HG02943 (cell line): Measurements from ENCODE around the gene PPP6R1.

Source experiments
- ATAC-seq: cut with Tn5 transposase; IDR thresholded peaks from one replicate; pipeline ENCODE4 v1.9.1; 2021; ENCODE audit warnings: mild to moderate bottlenecking, low read depth, moderate library complexity; ENCODE audit not compliant: unreplicated experiment

Gene PPP6R1

DNA sequence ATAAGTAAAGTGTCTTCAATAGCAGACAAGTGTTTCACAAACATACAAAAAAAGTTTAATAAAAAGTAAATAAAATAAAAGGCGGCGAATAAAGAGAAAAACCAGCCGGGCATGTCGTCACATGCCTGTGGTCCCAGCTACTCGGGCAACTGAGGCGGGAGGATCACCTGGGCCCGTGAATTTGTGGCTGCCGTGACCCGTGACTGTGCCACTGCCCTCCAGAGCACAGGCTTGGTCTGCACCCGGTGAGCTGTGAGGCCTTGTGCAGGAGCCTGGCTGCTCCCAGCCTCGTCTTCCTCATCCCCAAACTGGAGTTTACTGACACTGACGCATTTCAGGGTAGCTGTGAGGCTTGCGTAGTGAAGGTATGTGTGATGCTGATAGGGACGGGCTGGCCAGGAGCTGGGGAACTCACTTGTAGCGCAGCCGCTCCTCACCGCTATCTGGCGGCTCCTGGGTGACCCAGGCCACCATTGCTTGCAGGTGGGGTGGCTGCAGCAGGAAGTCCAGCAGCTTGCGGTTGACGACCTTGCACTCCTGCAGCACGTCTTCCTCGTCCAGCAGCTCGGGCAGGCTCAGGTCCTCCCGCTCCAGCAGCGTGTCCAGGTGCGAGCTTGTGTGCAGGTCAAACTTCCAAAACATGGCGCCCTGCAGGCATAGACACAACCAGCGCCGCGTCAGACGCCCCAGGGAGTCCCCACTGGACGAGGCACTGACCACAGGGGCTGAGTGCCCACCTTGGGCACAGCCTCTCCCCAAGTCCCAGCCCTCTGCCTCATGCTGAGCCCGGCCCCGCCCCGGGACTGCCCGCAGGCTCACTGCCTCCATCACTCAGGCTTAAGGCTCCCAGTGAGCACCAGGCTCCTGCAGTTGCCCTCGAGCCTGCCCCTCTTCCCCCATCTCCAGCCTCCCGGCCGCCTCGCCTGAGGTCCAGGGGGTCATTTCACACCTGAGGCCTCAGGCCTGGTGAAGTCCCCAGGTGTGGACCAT, 12.1 kb downstream of the PPP6R1 start:
- ATAC-seq = no peak

DNA sequence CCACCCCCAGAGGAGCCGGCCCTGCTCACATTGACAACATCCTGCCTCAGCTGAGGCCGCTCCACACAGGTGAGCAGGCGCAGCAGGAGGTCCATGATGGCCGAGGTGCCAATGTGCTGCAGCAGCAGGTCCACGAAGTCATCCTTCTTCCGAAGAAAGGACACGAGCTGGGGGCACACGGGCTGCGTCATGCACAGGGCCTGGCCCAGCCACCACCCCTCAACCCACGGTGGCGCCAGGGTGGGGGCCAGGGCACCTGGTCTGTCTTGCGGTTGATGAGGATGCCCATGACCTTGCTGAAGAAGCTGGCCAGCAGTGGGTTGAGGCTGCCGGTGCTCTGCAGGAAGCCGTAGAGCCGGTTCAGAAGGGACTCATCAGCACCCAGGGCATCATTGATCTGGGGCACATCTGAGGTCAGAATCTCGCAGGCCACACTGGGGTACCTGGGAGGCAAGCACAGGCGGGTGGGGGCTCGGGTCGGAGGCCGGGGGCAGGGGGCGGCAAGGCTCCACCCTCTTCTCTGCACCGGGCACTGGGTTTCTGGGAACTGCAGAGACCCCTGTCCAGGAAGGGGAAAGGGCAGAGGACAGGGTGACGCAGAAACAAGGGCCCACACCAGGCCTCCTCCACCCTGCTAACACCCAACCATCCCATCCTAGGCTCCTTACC, 13.4 kb downstream of the PPP6R1 start:
- ATAC-seq = no peak

DNA sequence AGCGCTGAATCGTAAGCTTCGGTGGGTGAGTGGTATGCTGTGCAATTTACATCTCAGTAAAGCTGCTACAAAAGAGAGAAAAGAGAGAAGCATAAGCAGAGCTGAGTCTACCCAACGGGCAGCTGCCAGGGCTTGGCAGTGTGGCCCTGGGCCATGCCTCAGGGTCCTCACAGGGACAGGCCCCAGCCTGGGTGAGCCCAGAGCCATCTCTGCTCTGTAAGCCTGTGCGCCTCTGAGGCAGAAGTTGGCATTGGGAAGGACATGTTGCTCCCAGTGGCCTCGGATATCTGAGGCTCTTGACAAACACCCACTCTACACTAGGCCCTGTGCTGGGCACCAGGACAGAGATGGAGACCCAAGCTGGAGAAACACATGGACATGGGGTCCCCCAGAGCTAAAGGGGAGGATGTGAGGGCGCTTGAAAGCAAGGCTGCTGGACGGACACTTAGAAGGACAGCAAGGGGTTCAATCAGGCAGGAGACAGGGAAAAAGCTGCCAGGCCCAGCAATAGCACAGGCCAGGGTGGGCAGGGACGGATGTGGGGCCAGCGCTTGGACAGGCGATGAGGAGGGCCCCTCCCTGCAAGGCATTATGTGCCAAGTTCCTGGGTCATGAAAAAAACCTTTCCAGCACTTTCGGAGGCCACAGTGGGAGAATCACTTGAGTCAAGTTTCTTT, 14.7 kb downstream of the PPP6R1 start:
- ATAC-seq = no peak

DNA sequence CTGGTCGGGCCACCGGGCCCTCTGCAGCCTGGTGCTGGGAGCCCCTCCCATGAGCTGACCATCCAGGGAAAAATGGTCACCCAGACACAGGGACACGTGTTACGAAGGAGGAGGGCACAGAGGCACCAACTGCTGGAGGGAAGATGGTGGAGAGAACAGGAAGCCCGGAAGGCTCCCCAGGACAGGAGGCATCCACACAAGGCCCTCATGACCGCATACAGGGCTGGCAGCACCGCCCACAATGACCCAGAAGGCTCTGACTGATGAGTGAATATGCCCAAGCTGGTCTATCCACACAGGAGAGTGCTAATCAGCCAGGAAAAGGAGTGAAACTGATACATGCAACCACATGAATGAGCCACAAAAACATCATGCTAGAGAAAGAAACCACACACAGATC, 16.3 kb downstream of the PPP6R1 start:
- ATAC-seq = no peak

DNA sequence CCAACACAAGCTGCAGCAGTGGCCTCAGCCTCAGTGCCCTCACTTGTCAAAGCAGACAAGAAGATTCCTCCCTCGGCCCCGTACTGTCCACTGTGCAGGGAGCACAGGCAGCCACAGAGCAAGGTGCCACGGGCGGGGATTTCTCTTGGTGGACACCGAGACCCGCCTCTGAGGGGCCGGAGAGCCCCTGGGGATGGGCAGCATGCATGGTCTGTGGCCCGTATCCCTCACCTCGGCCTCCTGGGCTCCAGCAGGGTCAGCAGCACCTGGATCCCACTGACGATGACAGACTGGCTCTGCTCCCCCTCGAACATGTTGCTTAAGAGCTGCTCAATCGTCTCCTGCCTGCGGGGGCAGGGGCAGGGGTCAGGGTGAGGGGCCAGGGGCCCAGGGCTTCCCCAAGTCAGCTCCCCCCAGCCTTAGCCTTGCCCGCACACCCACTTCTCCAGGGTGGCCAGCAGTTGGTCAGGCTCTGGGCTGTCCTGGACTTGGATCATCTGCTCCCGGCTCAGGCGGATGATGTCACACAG, 16.8 kb downstream of the PPP6R1 start:
- ATAC-seq = no peak

DNA sequence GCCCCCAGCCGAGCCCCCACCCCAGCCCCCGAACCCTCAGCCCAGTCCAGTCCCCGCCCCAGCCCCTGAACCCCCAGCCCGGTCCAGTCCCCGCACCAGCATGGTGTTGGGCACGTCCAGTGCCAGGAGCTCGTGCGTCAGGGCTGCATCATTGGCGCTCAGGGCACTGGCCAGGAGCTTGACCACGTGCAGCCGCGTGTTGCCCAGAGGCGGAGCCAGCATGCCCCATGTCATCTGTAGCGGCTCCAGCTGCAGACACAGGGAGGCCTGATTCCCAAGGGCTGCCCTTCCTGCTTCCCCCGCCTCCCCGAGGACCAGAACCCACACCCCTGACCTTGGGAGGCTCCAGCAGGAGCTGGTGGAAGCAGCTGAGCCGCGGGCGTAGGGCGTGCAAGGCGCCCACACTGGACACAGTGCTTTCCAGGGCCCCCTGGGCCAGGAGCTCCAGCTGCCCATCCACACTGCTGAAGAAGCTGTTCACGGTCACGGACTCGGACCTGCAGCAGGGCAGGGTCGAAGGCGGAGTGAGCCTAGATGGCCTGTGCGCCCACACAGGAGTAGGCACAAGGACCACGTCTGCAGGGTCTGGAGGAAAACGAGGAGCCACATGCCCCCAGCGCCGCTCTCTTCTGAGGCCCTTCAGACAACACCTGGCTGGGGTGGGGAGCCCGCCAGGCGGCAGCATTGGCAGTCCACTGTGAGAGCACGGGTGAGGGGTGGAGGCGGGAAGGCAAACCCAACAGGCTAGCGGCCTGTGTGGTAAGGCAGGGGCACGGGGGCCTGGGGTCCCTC, 17.5 kb downstream of the PPP6R1 start:
- no peak for ATAC-seq

DNA sequence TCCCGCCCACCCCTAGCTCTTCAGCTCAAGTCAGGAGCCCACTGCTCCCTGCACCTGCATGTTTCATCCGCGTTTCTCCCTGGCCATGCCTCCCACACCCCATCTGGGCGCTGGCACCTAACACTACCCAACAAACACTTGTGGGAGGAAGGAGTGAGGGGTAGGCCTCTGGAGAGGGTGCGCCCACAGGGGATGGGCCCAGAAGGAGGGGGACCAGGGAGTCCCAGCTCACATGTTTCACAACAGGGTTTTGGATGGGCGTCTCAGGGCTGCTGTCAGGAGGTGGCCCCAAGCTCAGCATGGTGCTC, 18.1 kb downstream of the PPP6R1 start:
- no peak for ATAC-seq

DNA sequence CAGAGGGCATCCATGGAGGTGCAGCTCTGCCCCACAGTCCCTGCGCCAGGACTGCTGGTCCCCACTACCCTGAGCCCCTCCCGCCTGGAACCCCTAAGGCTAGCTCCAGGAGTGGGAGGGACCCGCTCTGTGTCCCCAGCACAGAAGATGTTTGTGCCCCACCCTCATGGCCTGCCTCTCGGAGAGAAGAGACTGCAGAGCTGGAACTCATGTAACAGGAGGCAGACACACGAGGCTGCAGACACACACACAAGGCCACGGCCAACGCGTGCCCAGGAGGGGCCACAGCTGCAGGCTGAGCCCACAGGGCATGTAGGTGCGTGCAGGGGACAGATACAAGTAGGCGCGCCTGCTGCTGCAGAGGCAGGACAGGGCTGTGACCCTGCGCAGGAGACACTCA, 19.8 kb downstream of the PPP6R1 start:
- no peak for ATAC-seq

DNA sequence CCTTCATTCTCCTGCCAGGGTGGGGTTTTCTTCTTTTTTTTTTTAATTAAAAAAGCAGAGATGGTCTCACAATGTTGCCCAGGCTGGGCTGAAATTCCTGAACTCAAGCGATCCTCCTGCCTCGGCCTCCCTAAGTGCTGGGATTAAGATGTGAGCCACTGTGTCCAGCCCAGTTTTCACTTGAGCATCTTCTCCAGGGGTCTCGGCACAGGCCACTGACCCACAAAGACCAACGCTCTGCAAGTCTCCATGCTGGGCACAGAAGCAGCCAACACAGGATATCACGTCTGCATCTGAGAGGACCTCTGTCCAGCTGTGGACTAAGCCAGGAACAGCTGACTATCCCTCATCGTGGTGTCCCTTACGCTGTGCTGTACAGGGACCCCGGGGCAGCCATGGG, 20.8 kb downstream of the PPP6R1 start:
- ATAC-seq = no peak

DNA sequence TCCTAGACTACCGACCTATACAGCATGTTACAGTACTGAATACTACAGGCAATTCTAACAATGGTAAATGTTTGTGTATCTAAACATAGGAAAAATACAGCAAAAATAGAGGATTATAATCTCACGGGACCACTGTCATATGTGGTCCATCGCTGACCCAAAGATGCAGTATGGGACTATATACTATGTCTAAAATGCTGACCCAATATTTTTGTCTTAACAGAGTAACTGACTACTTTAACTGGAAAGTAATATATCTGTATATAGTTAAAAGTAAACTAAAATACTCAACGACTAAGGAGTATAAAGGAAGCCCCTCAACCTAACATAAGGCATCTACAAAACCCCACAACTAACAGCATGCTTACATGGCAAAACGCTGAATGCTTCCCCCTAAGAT, 25.8 kb downstream of the PPP6R1 start:
- ATAC-seq = no peak

DNA sequence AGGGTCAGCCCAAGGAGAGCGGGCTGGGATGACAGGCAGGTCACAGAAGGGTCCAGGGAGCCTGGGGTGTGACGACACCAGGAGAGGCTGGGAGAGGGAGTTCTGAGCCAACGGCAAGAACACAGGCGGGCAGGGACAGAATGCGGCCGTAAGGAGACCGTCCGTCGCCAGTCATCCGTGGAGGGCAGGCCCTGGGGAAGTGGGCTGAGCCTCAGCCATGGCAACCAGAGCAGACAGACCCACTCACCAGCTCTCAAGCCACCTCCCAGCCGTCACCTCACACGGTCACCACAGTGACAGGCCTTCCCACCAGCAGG, 26.6 kb downstream of the PPP6R1 start:
- no peak for ATAC-seq

DNA sequence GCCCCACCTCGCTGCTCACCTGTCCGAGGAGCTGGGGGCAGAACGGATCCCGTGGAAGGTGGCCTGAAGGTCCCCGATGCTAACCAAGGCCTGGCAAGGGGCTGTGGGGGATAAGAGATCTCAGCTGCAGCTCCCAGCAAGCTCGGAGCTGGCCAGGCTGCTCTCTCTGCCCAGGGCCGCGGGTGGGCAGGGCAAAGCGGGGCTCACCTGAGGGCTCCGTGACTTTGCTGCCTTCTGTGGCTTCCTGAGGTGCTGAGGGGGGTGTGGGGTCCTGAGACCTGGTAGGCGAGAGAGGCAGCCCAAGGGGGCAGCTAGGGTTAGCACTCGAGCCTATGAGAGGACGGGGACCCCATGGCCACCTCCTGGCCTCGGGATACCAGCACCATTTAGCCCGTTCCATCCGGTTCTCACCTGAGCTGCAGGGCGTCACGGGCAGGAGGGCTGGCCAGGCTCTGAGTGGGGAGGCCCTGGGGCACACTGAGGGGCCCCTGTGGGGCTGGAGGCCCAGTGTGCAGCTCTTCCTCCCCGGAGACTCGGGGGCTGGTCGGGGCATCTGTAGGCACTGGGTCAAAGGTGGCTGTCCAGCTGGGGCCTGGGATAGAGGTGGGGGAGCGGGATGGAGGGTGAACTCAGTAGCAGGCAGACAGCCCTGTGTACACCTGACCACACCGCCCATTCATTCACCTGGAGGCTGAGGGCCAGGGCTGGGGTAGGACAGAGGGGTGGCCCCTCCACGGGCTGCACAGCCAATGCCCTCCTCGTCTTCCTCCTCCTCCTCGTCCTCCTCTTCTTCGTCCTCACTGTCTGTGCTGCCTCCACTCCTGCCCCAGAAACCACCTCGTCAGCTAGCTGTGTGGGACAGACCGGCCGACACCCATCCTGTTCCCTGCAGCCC, 27.2 kb downstream of the PPP6R1 start:
- no peak for ATAC-seq

DNA sequence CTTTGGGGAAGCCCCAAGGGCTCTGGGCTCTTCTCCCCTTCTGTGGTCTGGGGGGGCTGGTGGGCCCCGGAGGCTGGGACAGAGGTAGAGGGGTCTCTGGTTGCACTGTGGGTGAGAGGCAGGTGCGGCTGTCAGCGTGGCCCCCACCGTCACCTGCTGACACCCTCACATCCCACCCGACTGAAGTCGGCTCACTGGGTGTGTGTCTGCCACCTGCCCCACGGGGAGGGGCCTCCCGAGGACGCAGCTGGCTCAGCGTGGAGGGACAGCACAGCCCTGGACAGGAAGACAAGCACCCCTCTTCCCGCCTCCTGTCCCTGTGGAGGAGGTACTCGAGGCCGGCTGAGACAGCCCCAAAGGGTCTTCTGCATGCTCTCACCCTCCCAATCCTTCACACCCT, 28.0 kb downstream of the PPP6R1 start:
- no peak for ATAC-seq

DNA sequence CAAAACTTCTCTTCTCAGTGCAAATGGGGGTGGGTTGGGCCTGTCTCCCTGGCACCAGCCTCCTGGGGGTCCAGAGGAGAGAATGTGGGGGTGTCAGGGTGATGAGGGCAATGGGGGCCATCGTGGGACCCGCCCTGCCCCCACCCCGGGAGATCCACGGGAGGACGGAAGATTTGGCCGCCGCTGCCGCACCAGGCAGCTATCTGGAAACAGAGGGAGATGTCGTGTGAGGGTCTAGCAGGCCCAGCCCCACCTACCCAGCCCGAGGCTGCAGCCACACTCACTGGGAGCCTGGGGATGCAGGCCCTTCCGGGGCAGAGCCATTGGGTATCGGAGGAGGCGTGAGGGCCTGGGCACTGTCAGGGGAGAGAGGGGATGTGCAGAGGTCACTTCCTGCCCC, 28.5 kb downstream of the PPP6R1 start:
- no peak for ATAC-seq

DNA sequence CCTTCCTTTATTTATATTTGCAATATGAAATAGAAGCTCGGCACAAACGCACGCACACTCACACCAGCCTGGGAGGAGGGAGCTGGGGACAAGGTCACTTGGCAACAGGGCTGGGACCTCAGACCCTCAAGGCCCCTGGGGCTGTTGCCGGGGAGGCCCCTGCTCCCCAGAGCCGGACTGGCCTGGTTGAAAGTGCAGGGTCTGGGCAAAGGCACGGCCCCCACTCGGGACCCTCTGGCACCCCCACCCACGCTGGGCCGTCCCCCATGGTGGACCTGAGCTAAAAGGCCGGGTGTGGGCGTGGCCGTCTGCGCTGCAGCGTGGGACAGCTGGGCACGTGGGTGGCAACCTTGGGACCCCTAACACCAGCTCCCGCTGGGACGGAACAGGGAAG, 29.0 kb downstream of the PPP6R1 start:
- no peak for ATAC-seq

DNA sequence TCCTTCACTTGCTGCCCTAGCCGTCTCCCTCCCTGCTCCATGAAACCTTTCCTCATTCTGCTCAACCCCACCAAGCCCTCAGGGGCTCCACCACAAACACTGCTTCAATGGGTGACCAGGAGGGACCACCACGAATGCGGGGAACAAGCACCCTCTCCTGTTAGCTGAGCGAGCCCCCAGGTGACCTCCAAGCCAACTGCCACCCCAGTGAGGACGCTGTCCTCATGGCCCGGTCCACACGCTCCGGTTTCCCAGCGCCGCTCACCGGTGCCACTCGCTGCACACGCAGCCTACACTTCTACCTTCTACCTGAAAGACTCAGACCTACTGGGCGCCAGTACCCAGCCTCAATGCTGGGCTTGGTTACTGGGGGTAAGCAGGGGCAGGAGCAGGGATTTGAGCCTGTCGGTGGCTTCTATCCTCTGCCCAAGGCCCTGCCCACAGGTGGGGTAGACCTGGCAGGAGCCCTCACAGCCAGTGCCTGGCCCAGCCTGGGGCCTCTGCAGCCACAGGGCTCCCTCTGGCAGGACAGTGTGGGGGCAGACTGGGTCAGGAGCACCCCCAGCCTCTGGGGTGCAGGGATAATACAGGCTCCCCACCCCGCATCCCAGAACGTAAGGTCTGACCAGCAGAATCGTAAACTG, 29.6 kb downstream of the PPP6R1 start:
- no peak for ATAC-seq

DNA sequence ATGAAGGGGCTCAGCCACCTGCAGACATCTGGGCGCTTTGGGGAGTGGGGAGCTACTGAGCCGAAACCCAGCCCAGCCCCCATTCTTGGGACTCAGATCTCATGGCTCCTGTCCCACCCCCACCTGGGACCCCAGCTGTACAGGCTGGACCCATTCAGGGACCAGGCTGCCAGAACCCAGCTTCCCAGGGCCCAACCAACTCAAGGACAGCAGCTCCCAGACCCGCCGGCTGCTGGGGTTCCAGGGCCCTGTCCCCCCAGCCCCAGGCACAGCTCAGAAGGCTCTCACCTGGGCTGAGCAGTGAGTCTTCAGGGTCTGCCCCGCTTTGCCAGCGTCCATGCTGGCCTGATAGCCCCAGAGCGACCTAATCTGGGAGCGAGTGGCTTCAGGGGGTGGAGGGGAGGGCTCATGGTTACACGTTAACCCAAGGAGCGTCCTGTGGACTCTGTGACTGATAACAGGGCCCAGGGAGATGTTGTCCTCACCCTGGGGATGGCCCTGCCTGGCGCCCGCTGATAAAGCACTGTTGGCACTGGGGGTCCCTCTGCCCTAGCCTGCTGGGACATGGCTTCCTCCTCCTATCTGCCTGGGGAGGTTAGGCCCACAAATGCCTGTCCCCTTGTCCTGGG, 30.3 kb downstream of the PPP6R1 start, which contains the start of gene TMEM86B:
TMEM86B (minus strand) TSS at position 361 of the 629 bp plus-strand sequence; CDS start at position 339, 22 bp downstream.
- no peak for ATAC-seq

DNA sequence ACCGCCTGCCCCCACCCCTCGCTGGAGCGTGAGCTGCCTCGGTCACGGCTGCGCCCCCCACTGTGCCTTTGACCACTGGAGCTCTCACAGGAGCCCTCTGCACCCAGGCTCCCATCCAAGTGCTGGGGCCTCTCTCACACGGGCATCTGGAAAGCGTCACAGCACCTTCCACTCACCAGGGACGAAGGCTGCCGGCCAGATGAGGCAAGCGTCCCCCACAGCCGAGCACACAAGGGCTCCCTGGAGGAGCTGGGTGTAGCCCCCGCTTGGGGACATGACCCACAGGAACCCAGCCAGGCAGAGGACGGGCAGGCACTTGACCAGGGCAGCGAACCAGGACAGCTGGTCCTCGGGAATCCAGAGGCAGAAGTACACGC, 30.8 kb downstream of the PPP6R1 start:
- ATAC-seq = no peak
